ENCODE measurements around the gene PAWR.

Gene PAWR

GRCh38 chr12:79664518-79664917, 26.2 kb downstream of the PAWR start:
- H3K4me3 ChIP-seq (ENCODE audit: low read depth, low read length), result no peak overlapping the region
- DNase-seq (ENCODE audit: low read depth), result no peak
- no peak for TF ChIP-seq CTCF (IDR thresholded peaks at IDR 0.05; ENCODE audit: control insufficient read depth, extremely low read depth, insufficient read depth)

- H3K4me3 ChIP-seq (ENCODE audit: low read depth, low read length), result no peak overlapping the region
- no peak for TF ChIP-seq CTCF (IDR thresholded peaks at IDR 0.05; ENCODE audit: control insufficient read depth, extremely low read depth, insufficient read depth)
- DNase-seq (ENCODE audit: low read depth), result no peak
Measured at GRCh38 chr12:79662046-79662811, 28.5 kb downstream of the PAWR start.

GRCh38 chr12:79661629-79662028, 29.1 kb downstream of the PAWR start:
- TF ChIP-seq CTCF (IDR thresholded peaks at IDR 0.05; ENCODE audit: control insufficient read depth, extremely low read depth, insufficient read depth), result no peak
- no peak for DNase-seq (ENCODE audit: low read depth)
- H3K4me3 ChIP-seq (ENCODE audit: low read depth, low read length), result no peak overlapping the region

- peak; percentile 76 for DNase-seq (ENCODE audit: low read depth)
- TF ChIP-seq CTCF (IDR thresholded peaks at IDR 0.05; ENCODE audit: control insufficient read depth, extremely low read depth, insufficient read depth), result no peak
- no peak overlapping the region for H3K4me3 ChIP-seq (ENCODE audit: low read depth, low read length)
Measured at GRCh38 chr12:79659961-79660431, 30.8 kb downstream of the PAWR start.

GRCh38 chr12:79658221-79658620, 32.5 kb downstream of the PAWR start:
- H3K4me3 ChIP-seq (ENCODE audit: low read depth, low read length), result no peak overlapping the region
- DNase-seq (ENCODE audit: low read depth), result no peak
- no peak for TF ChIP-seq CTCF (IDR thresholded peaks at IDR 0.05; ENCODE audit: control insufficient read depth, extremely low read depth, insufficient read depth)

- no peak overlapping the region for H3K4me3 ChIP-seq (ENCODE audit: low read depth, low read length)
- no peak for DNase-seq (ENCODE audit: low read depth)
- no peak for TF ChIP-seq CTCF (IDR thresholded peaks at IDR 0.05; ENCODE audit: control insufficient read depth, extremely low read depth, insufficient read depth)
Measured at GRCh38 chr12:79657136-79657535, 33.6 kb downstream of the PAWR start.

- no peak for TF ChIP-seq CTCF (IDR thresholded peaks at IDR 0.05; ENCODE audit: control insufficient read depth, extremely low read depth, insufficient read depth)
- no peak overlapping the region for H3K4me3 ChIP-seq (ENCODE audit: low read depth, low read length)
- no peak for DNase-seq (ENCODE audit: low read depth)
Measured at GRCh38 chr12:79655036-79655435, 35.7 kb downstream of the PAWR start.

Data from LNCaP clone FGC (cell line).